ENCODE data around the gene ECSCR.
"Not testable (repeated sequence)": the region's sequence is repeated elsewhere in the genome, so short reads cannot be mapped to it uniquely, and the experiment has no call there.

The ECSCR gene

GRCh38 chr5:139414581-139415130 lies 47.9 kb downstream of the ECSCR start:
- DNase-seq (ENCODE audit: low read depth in 2 of 2) = no peak

GRCh38 chr5:139413963-139414362 lies 48.6 kb downstream of the ECSCR start:
- DNase-seq (ENCODE audit: low read depth in 2 of 2) = no peak

GRCh38 chr5:139413153-139413552 lies 49.4 kb downstream of the ECSCR start:
- DNase-seq (ENCODE audit: low read depth in 2 of 2) = no peak

GRCh38 chr5:139410993-139411828 lies 51.3 kb downstream of the ECSCR start:
- DNase-seq (ENCODE audit: low read depth in 2 of 2) = no peak

- no peak for DNase-seq (ENCODE audit: low read depth in 2 of 2)
Observed at GRCh38 chr5:139410121-139410992, 52.2 kb downstream of the ECSCR start.

GRCh38 chr5:139409116-139409515 lies 53.4 kb downstream of the ECSCR start:
- not testable (repeated sequence) for DNase-seq (ENCODE audit: low read depth in 2 of 2)

- DNase-seq (ENCODE audit: low read depth in 2 of 2) = no peak
Observed at GRCh38 chr5:139408191-139408590, 54.4 kb downstream of the ECSCR start.

- no peak for DNase-seq (ENCODE audit: low read depth in 2 of 2)
Observed at GRCh38 chr5:139407517-139407916, 55.0 kb downstream of the ECSCR start.

GRCh38 chr5:139406963-139407362 lies 55.6 kb downstream of the ECSCR start:
- DNase-seq (ENCODE audit: low read depth in 2 of 2) = no peak

GRCh38 chr5:139404484-139404840 lies 58.1 kb downstream of the ECSCR start:
- DNase-seq (ENCODE audit: low read depth in 2 of 2) = no peak

GRCh38 chr5:139403787-139404483 lies 58.6 kb downstream of the ECSCR start, which contains the start of gene SPATA24:
SPATA24 (minus strand) TSS chr5:139404089; CDS start chr5:139404060, 29 bp downstream.
- peak; percentile 95 to 97 for DNase-seq (ENCODE audit: low read depth in 2 of 2)

GRCh38 chr5:139403418-139403786 lies 59.1 kb downstream of the ECSCR start:
- no peak for DNase-seq (ENCODE audit: low read depth in 2 of 2)

- no peak for DNase-seq (ENCODE audit: low read depth in 2 of 2)
Observed at GRCh38 chr5:139402561-139403158, 59.9 kb downstream of the ECSCR start.

GRCh38 chr5:139401546-139401945 lies 61.0 kb downstream of the ECSCR start:
- no peak for DNase-seq (ENCODE audit: low read depth in 2 of 2)

- DNase-seq (ENCODE audit: low read depth in 2 of 2) = no peak
Observed at GRCh38 chr5:139399501-139400121, 62.9 kb downstream of the ECSCR start.

Data from activated CD4-positive, alpha-beta T cell treated with anti-CD3 and anti-CD28 coated beads for 24 hours (primary cell).